PC-3 (cell line): ENCODE measurements around the gene RNF157.

Source experiments
- CTCF ChIP-seq: fragments of 300-600 bp; sonication (generic); conservative IDR thresholded peaks from 2 replicates; pipeline ENCODE4 v1.5.1; 2017; ENCODE audit warnings: antibody characterized with exemption, low read depth, mild to moderate bottlenecking, low read length
- EZH2phosphoT487 ChIP-seq: fragments of 300-600 bp; sonication (generic); IDR thresholded peaks from 2 replicates; pipeline ENCODE4 v1.6.1; 2018; ENCODE audit warnings: mild to moderate bottlenecking, antibody characterized with exemption, low read length, borderline replicate concordance

- TF ChIP-seq CTCF (peak; percentile 99), EZH2phosphoT487 (no peak)
These were observed 38.9 kb upstream of the RNF157 start for GRCh38 chr17:76278952-76279741.
